LHCN-M2 (cell line): Measurements from ENCODE around the gene F5. TPM values are rescaled to one million over a fixed set of nuclear protein-coding genes. Genes with fewer than 3 reads are reported as not detected.

Experiments used
- DNase-seq: peaks from one replicate; pipeline ENCODE4 v3.0.0-alpha.2; 2012; ENCODE audit warnings: low read depth
- total RNA-seq: library from RNA; depleted of rRNA; stranded (reverse); fragments of >200 nt; gene quantifications from 2 replicates; pipeline ENCODE4 v1.2.3, GENCODE V29; 2014

Gene F5
- total RNA-seq, 1 experiment from 2014 or later: not detected

GRCh38 chr1:169588785-169589485 is 2.7 kb upstream of the F5 start:
- no peak for DNase-seq

DNA sequence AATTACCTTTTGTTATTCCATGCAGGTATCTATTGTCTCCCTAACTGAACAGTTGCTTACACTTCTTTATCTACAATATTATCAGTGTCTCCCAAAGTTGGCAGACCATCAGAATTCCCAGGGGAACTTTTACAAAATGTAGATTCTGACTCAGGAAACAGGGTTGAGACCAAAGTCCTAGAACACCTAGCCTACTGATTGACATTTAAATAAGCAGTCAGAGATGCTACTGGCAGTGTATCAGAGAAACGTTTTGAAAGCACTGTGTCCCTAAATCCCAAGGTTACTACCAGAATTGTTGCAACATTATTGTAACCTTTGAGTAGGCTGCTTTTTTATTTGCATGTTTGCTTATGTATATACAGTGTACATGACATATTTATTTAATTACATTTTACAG is 1.8 kb upstream of the F5 start:
- DNase-seq: no peak

GRCh38 chr1:169586067-169586394 is 250 bp downstream of the F5 start:
- DNase-seq: no peak

DNA sequence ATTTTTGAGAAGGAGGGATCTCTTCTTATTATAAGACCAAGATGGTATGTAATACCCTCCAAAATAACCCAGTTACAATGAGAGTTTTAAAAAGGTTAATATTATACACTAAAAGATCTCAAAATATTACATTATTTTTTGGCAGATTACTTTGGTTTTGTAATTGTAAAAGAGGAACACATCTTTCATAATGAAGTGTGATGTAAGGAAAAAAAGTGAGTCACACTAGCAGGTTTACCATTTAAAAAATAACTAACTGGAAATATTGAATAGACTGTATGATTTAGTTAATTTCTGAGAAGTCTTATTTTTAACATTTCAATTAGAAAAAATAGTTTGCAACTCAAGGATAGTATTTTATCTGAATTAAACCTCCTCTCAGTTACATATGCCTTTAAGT is 1.1 kb downstream of the F5 start:
- no peak for DNase-seq

- DNase-seq: peak; percentile 29
Measured at GRCh38 chr1:169584483-169585144, 1.7 kb downstream of the F5 start.

GRCh38 chr1:169577981-169578738 is 8.1 kb downstream of the F5 start:
- DNase-seq: no peak

DNA sequence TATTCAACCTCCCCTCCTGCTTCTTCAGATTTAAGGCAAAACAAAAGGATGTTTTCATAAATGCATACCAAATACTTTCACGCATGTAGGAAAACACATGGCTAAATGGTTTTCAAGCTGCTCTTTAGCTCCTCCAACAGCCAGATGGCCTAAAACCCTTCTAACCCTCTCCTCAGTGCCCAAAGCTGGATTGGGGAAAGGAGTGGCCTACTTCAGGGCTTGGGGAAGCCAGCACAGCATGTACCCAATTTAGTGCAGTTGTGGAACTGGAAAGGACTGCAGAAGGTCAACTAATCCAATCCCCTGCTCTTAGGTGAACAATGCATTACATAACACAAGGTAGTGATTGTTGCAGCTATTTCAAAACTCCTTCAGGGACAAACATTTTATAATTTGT is 9.3 kb downstream of the F5 start:
- DNase-seq: no peak

DNA sequence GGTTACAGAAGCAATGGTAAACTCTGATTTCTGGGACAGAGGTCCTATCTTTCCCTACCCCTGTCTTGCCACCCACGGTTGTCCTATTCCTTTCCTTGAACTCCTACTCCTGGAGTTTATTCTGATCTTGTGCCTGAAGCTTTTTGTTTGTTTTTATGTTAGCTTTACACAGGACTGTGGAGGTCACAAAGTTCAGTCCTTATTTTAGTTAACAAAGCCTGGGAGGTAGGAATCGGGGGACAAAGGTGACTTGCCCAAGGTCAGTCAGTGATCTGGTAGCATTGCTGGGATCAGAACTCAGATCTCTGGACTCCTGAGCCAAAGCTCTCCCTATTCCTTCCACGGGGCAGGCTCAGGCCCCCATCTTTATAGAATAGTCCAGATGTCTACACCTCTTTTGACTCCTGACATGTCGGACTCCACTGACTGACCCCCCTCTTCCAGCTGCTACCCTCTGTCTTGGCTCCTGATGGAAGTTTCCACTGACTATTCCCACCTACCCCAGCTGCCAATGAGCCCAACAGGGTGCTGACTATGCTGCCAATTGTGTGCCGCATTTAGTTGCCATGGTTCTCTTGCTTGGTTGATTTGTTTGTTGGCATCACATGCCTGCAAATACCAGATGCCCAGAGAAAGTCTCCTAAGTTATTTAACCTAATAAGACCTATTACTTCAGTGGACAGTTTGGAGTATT is 9.9 kb downstream of the F5 start:
- DNase-seq: no peak

GRCh38 chr1:169574336-169574735 is 11.9 kb downstream of the F5 start:
- no peak for DNase-seq

DNA sequence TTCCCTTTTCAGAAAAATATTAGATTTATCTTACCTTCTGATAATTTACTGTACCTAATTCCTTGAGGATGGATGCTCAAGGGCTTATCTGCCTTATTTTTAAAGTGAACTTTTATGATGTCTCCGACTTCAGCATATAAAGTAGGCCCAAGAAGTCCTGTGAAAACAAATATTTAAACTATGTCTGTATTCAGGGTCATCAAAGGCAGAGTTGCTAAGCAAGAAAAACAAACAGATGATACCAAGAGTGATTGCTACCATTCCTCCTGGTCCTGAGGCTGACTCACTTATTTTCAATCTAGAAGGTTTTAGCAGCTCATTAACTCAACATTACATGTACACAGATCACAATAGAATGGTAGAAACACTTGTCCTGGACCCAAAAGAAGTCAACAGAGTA is 14.1 kb downstream of the F5 start:
- DNase-seq: peak; percentile 12

GRCh38 chr1:169571450-169571849 is 14.8 kb downstream of the F5 start:
- DNase-seq: no peak

GRCh38 chr1:169570172-169570574 is 16.1 kb downstream of the F5 start:
- no peak for DNase-seq

- DNase-seq: no peak
Measured at GRCh38 chr1:169568497-169568896, 17.8 kb downstream of the F5 start.

- no peak for DNase-seq
Measured at GRCh38 chr1:169565335-169566271, 20.7 kb downstream of the F5 start.

DNA sequence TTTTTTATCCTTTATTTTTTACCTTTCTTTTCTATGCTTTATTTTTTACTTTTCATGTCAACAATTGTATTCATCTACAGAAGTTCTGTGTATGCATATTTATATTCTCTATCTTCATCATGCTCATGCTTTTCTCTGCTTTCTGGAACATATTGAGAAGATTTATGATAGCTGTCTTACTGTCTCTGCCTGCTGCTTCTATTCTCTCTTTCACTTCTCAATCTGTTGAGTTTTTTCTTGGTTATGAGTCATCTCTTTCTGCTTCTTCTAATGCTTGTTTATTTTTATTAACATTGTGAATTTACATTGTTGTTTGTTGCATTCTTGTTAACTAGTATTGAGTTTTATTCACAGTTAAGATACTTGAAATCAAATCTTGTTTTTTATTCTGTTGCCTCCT is 22.6 kb downstream of the F5 start:
- DNase-seq: no peak

DNA sequence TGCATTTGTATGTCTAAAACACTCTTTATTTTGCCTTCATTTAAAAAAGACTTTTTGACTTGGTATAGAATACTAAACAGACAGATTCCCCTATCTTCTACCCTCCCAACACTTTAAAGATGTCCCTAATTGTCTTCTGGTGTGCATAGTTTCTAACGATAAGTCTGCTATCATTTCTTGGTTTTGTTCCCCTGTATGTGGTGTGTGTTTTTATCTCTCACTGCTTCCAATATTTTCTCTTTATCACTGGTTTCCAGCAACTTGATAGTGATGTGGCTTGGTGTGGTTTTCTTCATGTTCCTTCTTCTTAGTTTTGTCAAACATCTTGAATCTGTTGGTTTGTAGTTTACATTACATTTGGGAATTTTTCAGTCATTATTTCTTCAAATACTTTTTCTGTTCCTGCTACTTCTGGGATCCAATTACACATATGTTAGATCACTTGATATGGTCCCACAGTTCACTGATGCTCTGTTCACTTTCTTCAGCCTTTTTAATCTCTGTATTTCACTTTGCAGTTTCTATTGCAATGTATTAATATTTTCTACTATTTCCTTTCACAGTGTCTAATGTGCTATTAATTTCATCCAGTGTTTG is 23.2 kb downstream of the F5 start:
- DNase-seq: no peak

GRCh38 chr1:169561692-169562091 is 24.6 kb downstream of the F5 start:
- DNase-seq: no peak

GRCh38 chr1:169557131-169557530 is 29.1 kb downstream of the F5 start:
- no peak for DNase-seq

DNA sequence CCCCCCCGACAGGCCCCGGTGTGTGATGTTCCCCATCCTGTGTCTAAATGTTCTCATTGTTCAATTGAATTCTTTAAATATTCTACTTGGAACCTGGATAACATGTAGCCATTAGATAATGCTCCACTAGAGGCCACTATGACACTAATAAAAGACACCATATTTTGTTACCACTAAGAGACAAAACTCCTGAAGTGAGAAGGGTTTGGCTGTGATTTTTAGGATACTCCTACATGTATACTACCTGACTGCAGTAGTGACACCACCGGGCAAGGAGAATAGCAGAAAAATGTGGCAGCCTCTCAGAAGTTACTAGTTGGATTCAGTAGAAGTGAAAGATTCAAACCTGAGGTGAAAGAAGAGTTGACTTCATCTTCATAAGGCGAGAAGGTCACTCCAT is 36.0 kb downstream of the F5 start:
- DNase-seq: peak; percentile 40

- DNase-seq: no peak
Measured at GRCh38 chr1:169548282-169548681, 38.0 kb downstream of the F5 start.
